ENCODE measurements around the gene SKA2. TPM values are rescaled to one million over a fixed set of nuclear protein-coding genes. Genes with fewer than 3 reads are reported as not detected.

Gene SKA2
- total and polyA plus RNA-seq, 2 donors from 2014 or later: 29.2 to 40.3 TPM

DNA sequence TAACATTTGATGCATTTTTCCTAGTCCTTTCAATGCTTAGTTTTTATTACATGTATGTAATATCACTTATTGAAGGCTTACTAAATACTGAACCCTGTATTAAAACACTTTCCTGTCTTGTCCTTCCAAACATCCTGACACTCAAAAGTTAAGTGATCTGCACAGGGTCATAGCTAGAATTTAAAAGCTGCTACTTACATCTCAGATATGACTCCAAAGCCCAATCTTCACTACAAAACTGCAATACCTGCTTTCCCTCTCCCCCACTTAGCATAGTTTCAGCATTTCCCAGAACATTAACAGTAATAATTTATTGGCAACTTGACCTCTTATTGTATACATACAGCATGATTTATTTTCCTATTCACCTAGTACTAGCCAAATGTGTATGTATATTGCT, 44.0 kb downstream of the SKA2 start:
- H3K36me3 ChIP-seq (ENCODE audit: control insufficient read depth in 2 of 3, insufficient read depth in 3 of 3, low read length in 3 of 3): peaks cover 0 to 4% (median 4%) of the 10 kb centered on the region in 3 donors
- no peaks in the 10 kb centered on the region for H3K9me3 ChIP-seq (ENCODE audit: control insufficient read depth in 2 of 3, insufficient read depth in 1 of 3, low read length in 3 of 3)
- H3K9ac ChIP-seq (ENCODE audit: low read length in 3 of 3): no peak overlapping the region
- no peak for TF ChIP-seq CTCF (IDR thresholded peaks at IDR 0.05; ENCODE audit: borderline replicate concordance, extremely low read depth, insufficient read depth)
- FAIRE-seq (no peak), DNase-seq (no peak)
- no peak overlapping the region for H3K27ac ChIP-seq (ENCODE audit: low read depth in 2 of 2, low read length in 2 of 2)
- intact Hi-C loops (cut with DNase I): no loop called here
- peaks cover 0 to 3% (median 0%) of the 10 kb centered on the region in 3 donors for H3K4me1 ChIP-seq (ENCODE audit: control insufficient read depth in 2 of 3, insufficient read depth in 2 of 3, low read depth in 1 of 3, low read length in 3 of 3)
- no peak overlapping the region for H3K4me3 ChIP-seq (ENCODE audit: low read length in 3 of 3)
- no peaks in the 10 kb centered on the region for H3K27me3 ChIP-seq (ENCODE audit: control insufficient read depth, insufficient read depth, low read length)

DNA sequence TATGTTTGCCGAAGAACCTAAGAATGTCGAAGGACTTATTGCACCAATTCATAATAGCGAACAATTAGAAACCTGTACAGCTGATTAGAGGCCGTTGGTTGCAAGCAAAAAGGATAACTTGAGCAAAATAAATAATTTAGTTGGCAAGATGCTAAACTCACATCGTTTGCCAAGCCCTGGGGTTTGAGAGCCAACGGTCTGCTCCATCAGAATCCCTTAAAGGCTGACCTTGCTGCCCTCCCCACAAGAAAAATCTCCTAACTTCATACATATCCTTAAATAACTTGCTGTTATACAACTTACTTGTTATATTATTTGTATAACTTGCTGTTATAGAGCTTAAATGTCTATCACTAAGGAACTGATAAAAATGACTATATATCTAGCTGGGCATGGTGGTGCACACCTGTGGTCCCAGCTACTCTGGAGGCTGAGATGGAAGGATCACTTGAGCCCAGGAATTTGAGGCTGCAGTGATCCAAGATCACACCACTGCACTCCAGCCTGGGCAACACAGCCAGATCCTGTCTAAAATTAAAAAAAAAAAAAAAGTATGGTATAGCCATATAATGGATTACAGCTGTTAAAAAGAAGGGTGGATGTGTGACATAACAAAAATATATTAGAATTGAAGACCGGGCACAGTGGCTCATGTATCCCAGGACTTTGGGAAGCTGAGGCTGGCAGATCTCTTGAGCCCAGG, 46.4 kb downstream of the SKA2 start:
- H3K27me3 ChIP-seq (ENCODE audit: control insufficient read depth, insufficient read depth, low read length): no peaks in the 10 kb centered on the region
- DNase-seq: no peak
- no peak overlapping the region for H3K9ac ChIP-seq (ENCODE audit: low read length in 3 of 3)
- no peak overlapping the region for H3K4me3 ChIP-seq (ENCODE audit: low read length in 3 of 3)
- no peak overlapping the region for H3K27ac ChIP-seq (ENCODE audit: low read depth in 2 of 2, low read length in 2 of 2)
- intact Hi-C loops (cut with DNase I): no loop called here
- no peak for FAIRE-seq
- peaks cover 0 to 4% (median 0%) of the 10 kb centered on the region in 3 donors for H3K36me3 ChIP-seq (ENCODE audit: control insufficient read depth in 2 of 3, insufficient read depth in 3 of 3, low read length in 3 of 3)
- no peaks in the 10 kb centered on the region for H3K9me3 ChIP-seq (ENCODE audit: control insufficient read depth in 2 of 3, insufficient read depth in 1 of 3, low read length in 3 of 3)
- H3K4me1 ChIP-seq (ENCODE audit: control insufficient read depth in 2 of 3, insufficient read depth in 2 of 3, low read depth in 1 of 3, low read length in 3 of 3): peaks cover 0 to 3% (median 0%) of the 10 kb centered on the region in 3 donors
- no peak for TF ChIP-seq CTCF (IDR thresholded peaks at IDR 0.05; ENCODE audit: borderline replicate concordance, extremely low read depth, insufficient read depth)

- Histone ChIP-seq H3K9me3 (ENCODE audit: control insufficient read depth in 2 of 3, insufficient read depth in 1 of 3, low read length in 3 of 3) (no peaks in the 10 kb centered on the region), H3K36me3 (ENCODE audit: control insufficient read depth in 2 of 3, insufficient read depth in 3 of 3, low read length in 3 of 3) (peaks cover 0 to 4% (median 0%) of the 10 kb centered on the region in 3 donors), H3K9ac (ENCODE audit: low read length in 3 of 3) (peak overlapping the region; percentile 43 to 67 (median 59)), H3K27me3 (ENCODE audit: control insufficient read depth, insufficient read depth, low read length) (no peaks in the 10 kb centered on the region), H3K27ac (ENCODE audit: low read depth in 2 of 2, low read length in 2 of 2) (peak overlapping the region in 1 of 2 donors; percentile 18), H3K4me3 (ENCODE audit: low read length in 3 of 3) (peak overlapping the region; percentile 76 to 91 (median 83)), H3K4me1 (ENCODE audit: control insufficient read depth in 2 of 3, insufficient read depth in 2 of 3, low read depth in 1 of 3, low read length in 3 of 3) (peaks cover 0 to 3% (median 0%) of the 10 kb centered on the region in 3 donors)
- DNase-seq (no peak), FAIRE-seq (no peak)
- no peak for TF ChIP-seq CTCF (IDR thresholded peaks at IDR 0.05; ENCODE audit: borderline replicate concordance, extremely low read depth, insufficient read depth)
- intact Hi-C loops (cut with DNase I): no loop called here
Observed at GRCh38 chr17:59107306-59107670, 47.7 kb downstream of the SKA2 start.

Data from kidney (tissue), 14 donors.